ENCODE results near the gene WDR44.
"Not testable (repeated sequence)": the region's sequence is repeated elsewhere in the genome, so short reads cannot be mapped to it uniquely, and the experiment has no call there.

WDR44 gene

GRCh38 chrX:118482384-118482783, 136.5 kb downstream of the WDR44 start:
- not testable (repeated sequence) for DNase-seq; H3K9me3 Mint-ChIP-seq; H3K4me1 Mint-ChIP-seq (ENCODE audit: low read depth); H3K27ac Mint-ChIP-seq; H3K27me3 Mint-ChIP-seq; H3K36me3 Mint-ChIP-seq (ENCODE audit: low read depth); H3K4me3 Mint-ChIP-seq

- H3K36me3 Mint-ChIP-seq (ENCODE audit: low read depth) = no peaks in the 10 kb centered on the region
- no peaks in the 10 kb centered on the region for H3K9me3 Mint-ChIP-seq
- no peak for DNase-seq
- H3K4me1 Mint-ChIP-seq (ENCODE audit: low read depth) = no peaks in the 10 kb centered on the region
- no peak overlapping the region for H3K4me3 Mint-ChIP-seq
- no peak overlapping the region for H3K27ac Mint-ChIP-seq
- H3K27me3 Mint-ChIP-seq = no peaks in the 10 kb centered on the region
These were observed 138.5 kb downstream of the WDR44 start for GRCh38 chrX:118484216-118484903.

- H3K4me1 Mint-ChIP-seq (ENCODE audit: low read depth); DNase-seq; H3K4me3 Mint-ChIP-seq; H3K27ac Mint-ChIP-seq; H3K9me3 Mint-ChIP-seq; H3K36me3 Mint-ChIP-seq (ENCODE audit: low read depth); H3K27me3 Mint-ChIP-seq: not testable (repeated sequence)
These were observed 140.8 kb downstream of the WDR44 start for GRCh38 chrX:118486693-118487092.

- Mint-ChIP-seq H3K9me3 (no peaks in the 10 kb centered on the region), H3K4me3 (no peak overlapping the region), H3K27me3 (peaks cover 6% of the 10 kb centered on the region), H3K27ac (no peak overlapping the region), H3K4me1 (ENCODE audit: low read depth) (peaks cover 14% of the 10 kb centered on the region), H3K36me3 (ENCODE audit: low read depth) (peaks cover 4% of the 10 kb centered on the region)
- DNase-seq = no peak
These were observed 147.1 kb downstream of the WDR44 start for GRCh38 chrX:118493016-118493415.

GRCh38 chrX:118493653-118494297, 147.9 kb downstream of the WDR44 start:
- Mint-ChIP-seq H3K4me3 (no peak overlapping the region), H3K36me3 (ENCODE audit: low read depth) (peaks cover 4% of the 10 kb centered on the region), H3K27me3 (peaks cover 7% of the 10 kb centered on the region), H3K27ac (no peak overlapping the region), H3K9me3 (no peaks in the 10 kb centered on the region), H3K4me1 (ENCODE audit: low read depth) (peaks cover 19% of the 10 kb centered on the region)
- DNase-seq = no peak

GRCh38 chrX:118495061-118495921, 149.4 kb downstream of the WDR44 start, which contains the start of gene DOCK11:
DOCK11 (plus strand) TSS chrX:118495815; CDS start chrX:118495972, 157 bp downstream.
- peak within 1 kb of the TSS; percentile 96 for H3K27ac Mint-ChIP-seq
- peak within 1 kb of the TSS; percentile 96 for H3K4me3 Mint-ChIP-seq
- H3K36me3 Mint-ChIP-seq (ENCODE audit: low read depth) = peaks cover 4% of the 10 kb centered on the region
- H3K27me3 Mint-ChIP-seq = peaks cover 13% of the 10 kb centered on the region
- peak; percentile 81 for DNase-seq
- peaks cover 29% of the 10 kb centered on the region for H3K4me1 Mint-ChIP-seq (ENCODE audit: low read depth)
- no peaks in the 10 kb centered on the region for H3K9me3 Mint-ChIP-seq

GRCh38 chrX:118495958-118496762, 150.3 kb downstream of the WDR44 start:
- peaks cover 4% of the 10 kb centered on the region for H3K36me3 Mint-ChIP-seq (ENCODE audit: low read depth)
- peaks cover 29% of the 10 kb centered on the region for H3K4me1 Mint-ChIP-seq (ENCODE audit: low read depth)
- H3K4me3 Mint-ChIP-seq = peak overlapping the region; percentile 96
- H3K27ac Mint-ChIP-seq = peak overlapping the region; percentile 96
- H3K9me3 Mint-ChIP-seq = no peaks in the 10 kb centered on the region
- peaks cover 13% of the 10 kb centered on the region for H3K27me3 Mint-ChIP-seq
- DNase-seq = peak; percentile 72

- Mint-ChIP-seq H3K27ac (peak overlapping the region; percentile 96), H3K9me3 (no peaks in the 10 kb centered on the region), H3K36me3 (ENCODE audit: low read depth) (peaks cover 4% of the 10 kb centered on the region), H3K4me1 (ENCODE audit: low read depth) (peaks cover 33% of the 10 kb centered on the region), H3K4me3 (peak overlapping the region; percentile 96), H3K27me3 (peaks cover 13% of the 10 kb centered on the region)
- DNase-seq = no peak
These were observed 150.8 kb downstream of the WDR44 start for GRCh38 chrX:118496763-118497079.

- no peak for DNase-seq
- H3K4me3 Mint-ChIP-seq = peak overlapping the region; percentile 96
- peaks cover 13% of the 10 kb centered on the region for H3K27me3 Mint-ChIP-seq
- peaks cover 4% of the 10 kb centered on the region for H3K36me3 Mint-ChIP-seq (ENCODE audit: low read depth)
- peak overlapping the region; percentile 96 for H3K27ac Mint-ChIP-seq
- no peaks in the 10 kb centered on the region for H3K9me3 Mint-ChIP-seq
- peaks cover 38% of the 10 kb centered on the region for H3K4me1 Mint-ChIP-seq (ENCODE audit: low read depth)
These were observed 151.4 kb downstream of the WDR44 start for GRCh38 chrX:118497180-118497818.

GRCh38 chrX:118498351-118498750, 152.4 kb downstream of the WDR44 start:
- Mint-ChIP-seq H3K27me3 (peaks cover 13% of the 10 kb centered on the region), H3K9me3 (no peaks in the 10 kb centered on the region), H3K4me1 (ENCODE audit: low read depth) (peaks cover 47% of the 10 kb centered on the region), H3K27ac (peak overlapping the region; percentile 96), H3K36me3 (ENCODE audit: low read depth) (peaks cover 4% of the 10 kb centered on the region), H3K4me3 (peak overlapping the region; percentile 96)
- no peak for DNase-seq

- Mint-ChIP-seq H3K4me3 (peak overlapping the region; percentile 96), H3K36me3 (ENCODE audit: low read depth) (peaks cover 4% of the 10 kb centered on the region), H3K4me1 (ENCODE audit: low read depth) (peaks cover 51% of the 10 kb centered on the region), H3K9me3 (no peaks in the 10 kb centered on the region), H3K27me3 (peaks cover 13% of the 10 kb centered on the region), H3K27ac (peak overlapping the region; percentile 86)
- DNase-seq = no peak
These were observed 152.8 kb downstream of the WDR44 start for GRCh38 chrX:118498755-118499154.

- peaks cover 13% of the 10 kb centered on the region for H3K27me3 Mint-ChIP-seq
- no peaks in the 10 kb centered on the region for H3K9me3 Mint-ChIP-seq
- peaks cover 54% of the 10 kb centered on the region for H3K4me1 Mint-ChIP-seq (ENCODE audit: low read depth)
- H3K4me3 Mint-ChIP-seq = no peak overlapping the region
- peak overlapping the region; percentile 86 for H3K27ac Mint-ChIP-seq
- peaks cover 4% of the 10 kb centered on the region for H3K36me3 Mint-ChIP-seq (ENCODE audit: low read depth)
- DNase-seq = no peak
These were observed 153.4 kb downstream of the WDR44 start for GRCh38 chrX:118499295-118499694.
